C4-2B (cell line): ENCODE measurements around the gene HAGH.

Experiments used
- CTCF ChIP-seq: fragments of 450-650 bp; conservative IDR thresholded peaks from 2 replicates; pipeline ENCODE4 v1.5.1; 2017; ENCODE audit warnings: mild to moderate bottlenecking
- ZFX ChIP-seq: fragments of 450-650 bp; IDR thresholded peaks from 2 replicates; pipeline ENCODE4 v1.6.1; 2017

GRCh38 chr16:1781254-1781653 is 45.4 kb downstream of the HAGH start:
- TF ChIP-seq CTCF (no peak), ZFX (no peak)
